ENCODE data around the gene PID1. TPM values are rescaled to one million over a fixed set of nuclear protein-coding genes. Genes with fewer than 3 reads are reported as not detected.

The PID1 gene
- total and polyA plus RNA-seq, 4 donors, result 13.3 to 52.0 (median 45.7) TPM

- TF ChIP-seq CTCF (IDR thresholded peaks at IDR 0.05; ENCODE audit: low read depth, low read length, missing input control) (no peak), HNF4G (IDR thresholded peaks at IDR 0.05) (no peak), SP1 (IDR thresholded peaks at IDR 0.05) (no peak), MAX (IDR thresholded peaks at IDR 0.05) (no peak), TAF1 (conservative IDR thresholded peaks at IDR 0.05) (no peak), FOXA1 (IDR thresholded peaks at IDR 0.05) (no peak), HNF4A (conservative IDR thresholded peaks at IDR 0.05) (no peak), JUND (IDR thresholded peaks at IDR 0.05) (no peak), GABPA (IDR thresholded peaks at IDR 0.05 in 1 of 2, conservative IDR thresholded peaks at IDR 0.05 in 1 of 2) (no peak), EGR1 (IDR thresholded peaks at IDR 0.05; ENCODE audit: low read depth in 2 of 2) (no peak), RXRA (IDR thresholded peaks at IDR 0.05) (no peak), YY1 (IDR thresholded peaks at IDR 0.05) (no peak), RAD21 (IDR thresholded peaks at IDR 0.05) (no peak), FOXA2 (IDR thresholded peaks at IDR 0.05) (no peak), ZBTB33 (IDR thresholded peaks at IDR 0.05) (no peak), REST (IDR thresholded peaks at IDR 0.05) (no peak), NR2F2 (IDR thresholded peaks at IDR 0.05) (no peak)
- H3K4me3 ChIP-seq (ENCODE audit: low read depth in 1 of 3, low read length in 3 of 3), result no peak overlapping the region
- no peak for DNase-seq (ENCODE audit: low spot score)
- no peaks in the 10 kb centered on the region for H3K9me3 ChIP-seq (ENCODE audit: control insufficient read depth in 4 of 4, low read length in 3 of 4)
- H3K27me3 ChIP-seq (ENCODE audit: control insufficient read depth in 4 of 4, insufficient read depth in 4 of 4, low read length in 3 of 4), result no peaks in the 10 kb centered on the region
- no peak overlapping the region for H3K27ac ChIP-seq (ENCODE audit: low read depth in 1 of 2, low read length in 2 of 2)
- H3K4me1 ChIP-seq (ENCODE audit: control insufficient read depth in 4 of 4, insufficient read depth in 4 of 4, low read length in 3 of 4), result peaks cover 4 to 10% (median 9%) of the 10 kb centered on the region in 4 donors
- H3K36me3 ChIP-seq (ENCODE audit: control insufficient read depth in 4 of 4, insufficient read depth in 3 of 4, low read depth in 1 of 4, low read length in 3 of 4), result peaks cover 2 to 18% (median 10%) of the 10 kb centered on the region in 4 donors
- H3K9ac ChIP-seq (ENCODE audit: low read depth in 1 of 2, low read length in 2 of 2), result no peak overlapping the region
- 97% methylated on average over 1 of the region's 1 CpG for WGBS
Observed at GRCh38 chr2:229223107-229223506, 48.0 kb downstream of the PID1 start.

- Histone ChIP-seq H3K9me3 (ENCODE audit: control insufficient read depth in 4 of 4, low read length in 3 of 4) (no peaks in the 10 kb centered on the region), H3K27ac (ENCODE audit: low read depth in 1 of 2, low read length in 2 of 2) (no peak overlapping the region), H3K27me3 (ENCODE audit: control insufficient read depth in 4 of 4, insufficient read depth in 4 of 4, low read length in 3 of 4) (no peaks in the 10 kb centered on the region), H3K4me3 (ENCODE audit: low read depth in 1 of 3, low read length in 3 of 3) (no peak overlapping the region), H3K36me3 (ENCODE audit: control insufficient read depth in 4 of 4, insufficient read depth in 3 of 4, low read depth in 1 of 4, low read length in 3 of 4) (peaks cover 2 to 10% (median 7%) of the 10 kb centered on the region in 4 donors), H3K4me1 (ENCODE audit: control insufficient read depth in 4 of 4, insufficient read depth in 4 of 4, low read length in 3 of 4) (peaks cover 4 to 20% (median 16%) of the 10 kb centered on the region in 4 donors), H3K9ac (ENCODE audit: low read depth in 1 of 2, low read length in 2 of 2) (no peak overlapping the region)
- WGBS, result 92% methylated on average over 3 of the region's 3 CpGs
- TF ChIP-seq REST (IDR thresholded peaks at IDR 0.05) (no peak), CTCF (IDR thresholded peaks at IDR 0.05; ENCODE audit: low read depth, low read length, missing input control) (no peak), FOXA2 (IDR thresholded peaks at IDR 0.05) (no peak), SP1 (IDR thresholded peaks at IDR 0.05) (no peak), RXRA (IDR thresholded peaks at IDR 0.05) (no peak), HNF4G (IDR thresholded peaks at IDR 0.05) (no peak), ATF3 (IDR thresholded peaks at IDR 0.05) (no peak), HNF4A (conservative IDR thresholded peaks at IDR 0.05) (no peak), YY1 (IDR thresholded peaks at IDR 0.05) (no peak), TAF1 (conservative IDR thresholded peaks at IDR 0.05) (no peak)
- no peak for DNase-seq (ENCODE audit: low spot score)
Observed at GRCh38 chr2:229221641-229222040, 49.4 kb downstream of the PID1 start.
